B cell (primary cell): ENCODE data around the gene ITGA5.

Experiments used
- CTCF ChIP-seq: fragments of 200-600 bp; IDR thresholded peaks from one replicate; pipeline ENCODE4 v1.8.0; 2022; ENCODE audit warnings: antibody characterized with exemption, mild to moderate bottlenecking
- EZH2 ChIP-seq: IDR thresholded peaks from 2 replicates; pipeline ENCODE4 v1.6.1; 2012; ENCODE audit warnings: borderline replicate concordance, low read depth, mild to moderate bottlenecking, moderate library complexity, low read length; ENCODE audit not compliant: insufficient read depth, poor library complexity, severe bottlenecking

GRCh38 chr12:54423816-54424150, 4.7 kb upstream of the ITGA5 start:
- no peak for TF ChIP-seq CTCF
- no peak for TF ChIP-seq EZH2
